Right renal cortex interstitium (tissue), 3 donors: ENCODE measurements around the gene RALGDS. TPM values are rescaled to one million over a fixed set of nuclear protein-coding genes. Genes with fewer than 3 reads are reported as not detected.
"Not testable (repeated sequence)": the region's sequence is repeated elsewhere in the genome, so short reads cannot be mapped to it uniquely, and the experiment has no call there.

Experiments
- DNase-seq, 3 donors: peaks; one replicate each; pipeline ENCODE4 v3.0.0-alpha.2; 2013; ENCODE audit warnings: low read depth in 3 of 3, low spot score in 2 of 3
- polyA plus RNA-seq, 3 donors: library from polyadenylated mRNA; unstranded; fragments of 120-200 nt; gene quantifications; one replicate each; pipeline ENCODE4 v1.2.1, GENCODE V29; 2013; ENCODE audit not compliant: insufficient read length in 3 of 3

The RALGDS gene
- polyA plus RNA-seq, result 10 to 100 TPM; 32.3 to 32.7 (median 32.5) TPM

DNA sequence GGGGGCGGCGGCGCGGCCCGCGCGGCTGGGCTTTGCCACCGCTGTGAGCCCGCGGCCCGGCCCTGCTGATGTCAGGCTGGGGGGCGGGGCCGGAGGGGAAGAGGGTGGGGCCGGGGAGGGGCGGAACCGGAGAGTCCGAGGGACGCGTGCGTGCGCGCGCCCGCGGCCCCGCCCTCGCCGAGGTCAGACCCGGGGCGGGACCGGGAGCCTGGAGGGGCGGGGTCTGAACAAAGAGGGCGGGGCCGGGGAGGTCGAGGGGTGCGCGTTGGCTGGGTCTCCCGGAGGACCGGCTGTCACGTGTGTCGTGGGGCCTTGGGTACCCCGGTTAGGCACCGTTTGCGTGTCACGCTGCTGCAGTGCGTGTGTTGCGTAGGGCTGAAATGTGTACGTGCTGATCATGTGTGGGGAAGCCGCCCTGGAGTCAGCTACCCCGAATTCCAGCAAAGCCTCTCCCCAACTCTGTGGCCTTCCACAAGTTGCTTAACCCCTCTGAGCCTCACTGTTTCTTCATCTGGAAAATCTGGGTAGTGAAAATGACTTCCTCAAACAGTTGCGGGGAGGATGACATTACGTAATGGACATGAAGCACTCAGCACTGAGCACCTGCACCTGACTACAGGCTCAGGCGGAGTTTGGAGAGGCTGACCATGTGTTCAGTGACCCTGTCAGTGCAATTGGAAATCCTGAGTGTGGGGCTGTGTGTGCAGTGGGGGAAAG, at the start of gene RALGDS:
RALGDS (minus strand) TSS at position 43 of the 717 bp plus-strand sequence. CDS start 86 bp downstream, outside the sequence.
- no peak for DNase-seq

DNA sequence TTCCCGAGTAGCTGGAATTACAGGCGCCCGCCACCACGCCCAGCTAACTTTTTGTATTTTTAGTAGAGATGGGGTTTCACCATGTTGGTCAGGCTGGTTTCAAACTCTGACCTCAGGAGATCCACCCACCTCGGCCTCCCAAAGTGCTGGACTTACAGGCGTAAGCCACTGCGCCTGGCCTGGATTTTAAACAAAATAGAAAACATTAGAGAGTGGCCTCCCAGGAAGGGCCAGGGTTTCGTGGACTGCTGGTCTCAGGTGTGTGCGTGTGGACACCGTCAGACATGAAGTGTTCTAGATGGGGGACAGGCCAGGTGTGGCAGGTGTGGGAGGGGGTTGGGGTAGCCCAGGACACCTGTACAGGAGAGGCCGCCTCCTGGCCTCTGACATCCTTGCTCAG, 49.7 kb upstream of the RALGDS start:
- DNase-seq, result no peak

DNA sequence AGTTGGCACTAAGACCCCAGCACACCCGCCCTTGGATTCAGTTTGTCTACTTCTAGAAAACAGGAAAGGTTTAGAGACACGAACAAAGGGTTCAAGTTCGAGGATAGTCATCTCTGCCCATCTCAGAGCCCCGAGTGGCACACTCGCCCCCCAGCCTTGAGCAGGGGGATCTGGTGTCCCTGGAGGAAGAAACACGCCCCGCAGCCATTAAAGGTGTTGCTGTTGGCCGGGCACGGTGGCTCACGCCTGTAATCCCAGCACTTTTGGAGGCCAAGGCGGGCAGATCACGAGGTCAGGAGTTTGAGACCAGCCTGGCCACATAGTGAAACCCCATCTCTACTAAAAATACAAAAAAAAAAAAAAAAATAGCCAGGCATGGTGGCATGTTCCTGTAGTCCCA, 48.6 kb upstream of the RALGDS start:
- DNase-seq, result not testable (repeated sequence)

DNA sequence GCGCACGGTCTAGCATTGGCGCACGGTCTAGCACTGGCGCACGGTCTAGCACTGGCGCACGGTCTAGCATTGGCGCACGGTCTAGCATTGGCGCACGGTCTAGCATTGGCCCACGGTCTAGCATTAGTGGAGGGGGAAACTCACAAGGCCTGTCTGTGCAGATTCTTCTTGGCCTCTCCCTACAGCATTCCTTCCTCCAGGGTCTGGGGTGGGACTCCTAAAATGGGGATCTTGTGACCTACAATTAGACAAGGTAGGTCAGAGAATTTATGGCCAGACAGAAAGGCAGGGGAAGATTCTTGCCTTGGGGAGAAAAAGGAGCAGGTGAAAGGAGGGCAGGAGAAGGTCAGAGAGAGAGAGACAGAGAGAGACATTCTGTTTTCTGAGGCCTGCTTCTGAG, 48.1 kb upstream of the RALGDS start:
- DNase-seq, result no peak

DNA sequence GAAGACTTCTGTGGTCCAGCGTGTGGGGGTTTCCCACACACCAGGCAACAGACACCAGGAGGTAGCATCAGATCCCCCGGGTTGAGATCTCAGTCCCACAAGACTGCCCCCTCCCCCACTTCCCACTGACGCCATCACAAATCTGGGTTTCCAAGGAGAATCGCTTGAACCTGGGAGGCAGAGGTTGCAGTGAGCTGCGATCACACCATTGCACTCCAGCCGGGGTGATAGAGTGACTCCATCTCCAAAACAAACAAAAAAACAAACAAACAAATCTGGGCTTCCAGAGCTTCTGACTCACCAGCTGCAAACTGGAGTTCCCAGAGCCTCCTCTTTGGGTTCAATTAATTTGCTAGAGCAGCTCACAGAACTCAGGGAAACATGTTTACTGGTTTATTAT, 47.4 kb upstream of the RALGDS start:
- no peak for DNase-seq

DNA sequence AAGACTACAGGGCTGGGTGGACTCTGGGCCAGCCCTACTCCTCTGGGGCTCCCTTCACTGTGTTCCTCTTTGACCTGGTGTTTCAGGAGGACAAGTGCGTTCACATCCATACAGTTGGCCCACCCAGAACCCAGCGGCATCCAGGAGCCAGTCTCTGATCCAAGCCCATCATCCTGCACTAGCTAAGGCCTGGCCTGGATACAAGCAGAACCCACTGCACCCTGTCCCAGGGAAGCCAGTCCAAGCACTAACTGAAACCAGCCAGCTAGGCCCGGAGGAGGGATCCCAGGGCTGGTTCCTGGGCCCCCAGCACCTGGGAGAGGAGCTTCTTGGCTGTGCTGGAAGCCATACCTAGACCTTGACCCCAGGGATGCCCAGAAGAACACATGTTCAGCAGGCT, 46.7 kb upstream of the RALGDS start:
- DNase-seq, result no peak

DNA sequence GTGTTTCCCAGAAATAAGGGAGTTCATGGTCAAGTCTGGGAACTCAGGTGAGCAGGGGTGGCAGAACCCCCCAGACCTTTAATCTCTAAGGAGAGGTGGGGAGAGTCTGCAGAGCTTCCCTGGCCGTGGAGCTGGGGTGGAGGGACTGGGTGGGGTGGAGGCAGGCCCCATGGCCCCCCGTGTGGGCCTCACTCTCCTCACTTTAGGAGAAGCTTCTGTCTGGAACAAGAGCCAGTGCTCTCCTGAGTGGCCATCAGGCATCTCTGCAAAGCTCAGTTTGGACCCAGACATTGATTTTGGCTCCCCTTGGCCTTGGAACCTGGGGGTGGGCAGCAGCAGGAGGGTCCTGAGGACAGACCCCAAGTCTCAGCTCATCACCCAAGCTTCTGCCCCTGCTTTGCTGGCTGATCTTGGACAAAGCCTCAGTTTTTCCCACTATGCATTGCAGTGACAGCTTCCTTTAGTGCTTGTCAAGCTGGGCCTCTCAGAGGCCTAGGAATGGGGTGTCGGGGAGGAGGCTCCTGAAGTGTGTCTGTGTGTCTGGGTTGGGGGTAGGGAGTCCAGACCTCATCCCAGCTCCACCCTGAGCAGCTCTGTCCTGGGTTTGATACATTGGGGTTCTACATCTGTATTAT, 46.2 kb upstream of the RALGDS start:
- no peak for DNase-seq

DNA sequence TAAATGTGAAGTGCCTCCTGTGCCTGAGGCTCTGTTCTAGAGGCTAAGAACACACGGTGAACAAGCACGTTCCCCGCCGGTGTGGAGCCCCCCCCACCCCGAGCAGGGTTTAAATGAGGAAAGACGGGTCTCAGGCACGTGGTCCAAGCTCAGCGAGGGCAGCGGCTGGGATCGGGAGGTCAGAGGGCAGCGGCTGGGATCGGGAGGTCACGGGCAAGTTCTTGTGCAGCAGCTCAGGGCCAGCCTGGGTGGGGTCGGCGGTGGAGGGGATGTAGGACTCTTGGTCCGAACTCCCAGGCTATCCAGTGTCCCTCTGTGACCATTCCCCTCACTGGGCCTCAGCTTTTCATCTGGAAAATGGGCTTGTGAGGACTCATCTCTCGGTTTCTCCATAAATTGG, 45.4 kb upstream of the RALGDS start:
- no peak for DNase-seq

DNA sequence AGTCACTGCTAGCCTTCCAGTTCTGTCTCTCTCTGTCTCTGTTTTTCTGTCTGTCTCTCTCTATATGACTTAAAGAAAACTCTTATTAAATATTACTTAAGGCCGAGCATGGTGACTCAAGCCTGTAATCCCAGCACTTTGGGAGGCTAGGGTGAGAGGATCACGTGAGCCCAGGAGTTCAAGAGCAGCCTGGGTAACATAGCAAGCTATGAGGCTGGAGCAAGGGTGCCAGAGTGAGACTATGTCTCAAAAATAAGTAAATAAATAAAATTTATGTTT, 44.4 kb upstream of the RALGDS start:
- DNase-seq, result no peak

DNA sequence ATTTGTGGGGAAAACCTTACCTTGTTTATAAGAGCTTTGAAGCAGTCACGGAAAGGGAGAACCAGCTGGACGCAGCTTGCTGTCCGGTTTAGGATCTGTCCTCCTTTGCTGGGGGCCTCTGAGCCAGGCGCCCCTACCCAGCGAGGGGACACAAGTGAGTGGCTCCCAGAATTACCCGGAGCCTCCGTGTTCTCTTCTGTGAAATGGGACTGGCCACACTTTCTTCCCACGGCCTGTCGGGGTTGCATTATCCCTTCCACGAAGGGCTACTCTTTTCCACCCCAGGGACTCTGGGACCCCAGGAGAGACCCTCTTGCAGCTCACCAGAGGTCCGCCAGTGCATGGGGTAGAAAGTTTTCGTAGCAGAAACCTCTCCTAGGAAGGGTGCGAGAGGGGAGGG, 43.2 kb upstream of the RALGDS start:
- no peak for DNase-seq

DNA sequence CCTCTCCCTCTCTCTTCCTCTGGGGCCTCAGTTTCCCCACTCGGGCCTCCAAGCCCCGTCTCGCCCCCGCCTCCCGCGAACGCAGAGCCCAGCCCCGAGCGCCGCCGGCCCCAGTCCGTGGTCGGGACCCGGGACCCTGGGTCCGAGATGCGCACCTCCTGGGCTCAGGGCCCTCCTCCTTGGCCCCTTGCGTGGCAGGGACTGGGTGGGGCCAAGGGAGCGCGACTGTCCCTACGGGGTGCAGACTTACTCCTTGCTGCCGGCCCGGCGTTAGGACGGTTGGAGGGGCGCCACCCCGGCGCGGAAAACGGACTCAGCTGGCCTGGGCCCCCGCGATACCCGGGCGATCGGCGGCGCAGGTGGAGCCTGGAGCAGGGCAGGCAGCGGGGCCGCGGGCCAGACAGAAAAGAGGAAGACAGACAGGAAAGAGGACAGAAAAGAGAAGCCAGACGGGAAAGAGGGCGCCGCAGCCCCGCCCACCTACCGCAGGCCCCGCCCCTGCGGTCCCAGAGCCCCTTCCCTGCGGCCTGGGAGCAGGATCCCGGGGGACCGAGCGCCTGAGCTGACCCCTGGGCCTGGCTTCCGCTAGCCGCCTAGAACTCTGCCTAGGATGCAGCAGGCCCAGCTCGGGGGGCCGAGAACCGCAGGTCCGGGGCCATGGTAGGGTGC, 42.6 kb upstream of the RALGDS start, which contains the start of gene GBGT1:
GBGT1 (minus strand) TSS at position 411 of the 669 bp plus-strand sequence. CDS start 1,502 bp downstream, outside the sequence.
- no peak for DNase-seq

DNA sequence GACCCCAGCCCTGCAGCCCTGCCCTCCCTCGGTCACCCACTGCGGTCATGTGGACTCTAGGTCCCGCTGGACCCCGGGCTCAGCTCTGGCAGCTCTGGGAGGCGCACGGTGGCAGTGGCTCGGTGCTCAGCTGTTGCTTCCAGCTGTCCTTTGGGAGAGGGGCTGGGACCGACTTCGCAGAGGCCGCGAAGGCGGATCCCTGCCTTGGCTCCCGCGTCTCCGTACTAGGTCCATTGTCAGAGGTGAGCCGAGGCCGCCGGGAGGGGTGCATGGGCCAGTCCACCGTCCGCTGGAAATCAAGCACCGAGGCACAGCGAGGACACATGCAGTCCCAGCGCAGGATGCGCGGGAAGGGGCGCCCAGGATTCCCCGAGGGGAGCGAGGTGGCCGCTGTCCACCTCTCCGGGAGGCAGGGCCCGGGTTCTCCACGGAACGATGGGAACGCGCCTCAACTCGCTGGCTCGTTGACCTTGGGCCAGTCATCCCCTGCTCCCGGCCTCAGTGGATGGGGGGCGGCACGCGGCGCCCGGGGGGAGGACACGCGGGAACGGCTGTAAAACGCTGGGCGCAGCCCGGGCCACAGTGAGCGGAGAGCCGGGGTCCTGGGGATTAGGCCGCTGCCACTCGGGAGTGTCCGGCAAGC, 41.9 kb upstream of the RALGDS start:
- no peak for DNase-seq

DNA sequence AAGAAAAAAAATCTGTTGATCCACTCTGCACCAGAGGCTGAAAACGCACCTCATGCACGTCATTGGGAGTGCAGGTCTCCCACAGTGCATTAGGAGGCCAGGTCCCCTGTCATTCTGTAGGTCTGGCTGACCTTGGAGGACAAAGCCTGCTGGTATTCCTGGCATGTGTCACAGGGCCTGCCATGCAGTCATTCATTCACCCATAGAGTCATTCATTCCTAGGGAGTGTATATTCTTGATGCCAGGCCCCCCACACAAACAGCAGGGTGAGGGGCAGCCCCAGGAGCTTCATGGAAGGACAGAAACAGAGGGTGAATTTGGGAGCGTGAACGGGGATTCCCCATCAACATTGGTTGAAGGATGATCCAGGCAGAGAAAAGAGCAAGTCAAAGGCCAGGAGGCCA, 40.5 kb upstream of the RALGDS start:
- DNase-seq, result no peak

DNA sequence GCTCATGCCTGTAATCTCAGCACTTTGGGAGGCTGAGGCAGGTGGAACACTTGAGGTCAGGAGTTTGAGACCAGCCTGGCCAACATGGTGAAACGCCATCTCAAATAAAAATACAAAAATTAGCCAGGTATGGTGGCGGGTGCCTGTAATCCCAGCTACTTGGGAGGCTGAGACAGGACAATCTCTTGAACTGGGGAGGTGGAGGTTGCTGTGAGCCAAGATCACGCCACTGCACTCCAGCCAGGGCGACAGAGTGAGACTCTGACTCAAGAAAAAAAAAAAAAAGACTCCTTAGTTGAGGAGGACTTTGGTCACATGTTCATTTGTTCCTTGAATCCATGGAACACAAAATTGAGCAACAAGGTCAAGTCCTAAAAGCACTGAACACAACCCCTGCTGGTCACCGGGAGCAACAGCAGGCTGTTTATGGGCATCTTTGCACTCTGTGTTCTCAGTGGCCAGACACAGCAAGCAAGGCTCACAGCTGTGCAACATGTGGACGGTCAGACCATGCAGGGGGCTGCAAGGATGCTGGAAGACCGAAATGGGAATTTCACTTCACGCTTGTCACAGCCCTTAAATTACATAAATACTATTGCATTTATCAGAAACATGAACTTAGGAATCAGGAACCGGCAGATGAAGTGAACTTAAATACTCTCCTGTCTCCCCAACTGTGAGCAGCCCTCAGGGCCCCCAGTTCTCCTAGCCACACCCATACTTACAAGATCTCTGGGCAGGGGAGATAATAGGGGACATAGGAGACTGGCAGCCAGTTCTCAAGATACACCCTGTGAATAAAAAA, 39.9 kb upstream of the RALGDS start:
- DNase-seq, result no peak

DNA sequence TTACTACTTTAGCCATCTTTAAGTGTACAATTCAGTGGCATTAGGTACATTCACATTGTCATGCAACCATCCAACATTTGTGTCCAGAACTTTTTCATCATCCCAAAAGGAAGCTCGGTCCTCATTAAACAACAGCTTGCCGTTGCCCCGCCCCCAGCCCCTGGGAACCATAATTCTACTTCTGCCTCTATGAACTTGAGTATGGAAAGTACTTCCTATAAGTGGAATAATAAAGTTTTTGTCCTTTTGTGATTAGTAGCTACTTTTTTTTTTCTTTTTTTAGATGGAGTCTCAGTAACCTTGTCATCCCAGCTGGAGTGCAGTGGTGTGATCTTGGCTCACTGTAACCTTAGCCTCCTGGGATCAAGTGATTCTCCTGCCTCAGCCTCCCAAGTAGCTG, 37.7 kb upstream of the RALGDS start:
- DNase-seq, result no peak

DNA sequence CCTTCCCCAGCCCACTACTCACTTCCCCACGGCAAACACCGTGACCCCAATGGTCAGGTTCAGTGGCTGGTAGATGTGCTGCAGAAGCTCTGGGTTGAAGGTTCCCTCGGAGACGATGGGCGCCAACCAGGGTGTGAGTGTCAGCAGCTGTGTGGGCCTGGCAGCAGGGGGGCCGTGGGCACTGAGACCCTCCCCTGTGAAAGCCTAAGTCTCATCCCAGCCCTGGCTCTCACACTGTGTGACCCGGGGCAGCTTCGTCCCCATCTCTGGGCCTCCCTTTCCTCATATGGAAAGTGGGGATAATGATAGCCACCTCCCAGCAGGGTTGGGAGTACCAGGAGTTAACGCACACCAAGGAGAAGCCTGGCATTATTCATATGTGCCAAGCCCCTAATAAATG, 34.1 kb upstream of the RALGDS start:
- no peak for DNase-seq

DNA sequence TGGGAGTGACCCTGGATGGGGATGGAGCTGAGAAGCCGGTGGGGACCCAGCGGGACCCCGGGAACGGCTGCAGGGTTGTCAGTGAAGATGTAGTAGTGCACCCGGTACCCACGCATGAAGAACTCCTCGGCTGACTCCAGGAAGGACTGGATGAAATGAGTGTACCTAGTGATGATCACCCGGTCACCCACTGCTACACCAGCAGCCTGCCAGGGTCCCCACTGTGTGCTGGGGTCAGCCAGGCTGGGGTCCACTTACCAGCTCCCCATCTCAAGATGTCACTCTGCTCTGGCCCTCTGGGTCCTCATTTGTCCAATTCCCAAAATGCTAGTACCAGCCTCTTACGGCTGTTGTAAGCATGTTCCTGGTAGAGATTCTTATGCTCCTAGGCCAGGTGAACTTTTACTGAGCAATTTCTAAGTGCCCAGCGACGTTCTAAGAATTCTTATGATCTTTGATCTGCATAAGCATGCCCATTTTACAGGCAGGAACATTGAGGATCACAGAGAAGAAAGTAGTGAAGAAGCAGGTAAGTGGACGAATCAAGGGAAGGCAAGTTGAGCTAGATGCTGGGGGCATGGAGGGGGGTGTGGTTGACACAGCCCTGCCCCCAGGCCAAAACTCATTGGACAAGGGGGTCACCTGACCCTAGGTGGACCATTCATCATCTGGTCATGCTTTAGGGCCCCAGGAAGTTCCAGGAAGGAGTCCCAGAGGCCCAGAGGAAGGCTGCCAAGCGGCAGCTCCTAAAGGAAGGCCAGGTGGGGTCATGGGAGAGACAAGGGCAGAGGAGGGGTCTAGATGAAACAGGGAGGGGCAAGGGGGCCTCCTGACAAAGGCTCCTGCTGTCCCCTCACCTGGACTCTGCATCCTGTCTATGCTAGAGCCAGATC, 33.3 kb upstream of the RALGDS start:
- DNase-seq, result no peak

DNA sequence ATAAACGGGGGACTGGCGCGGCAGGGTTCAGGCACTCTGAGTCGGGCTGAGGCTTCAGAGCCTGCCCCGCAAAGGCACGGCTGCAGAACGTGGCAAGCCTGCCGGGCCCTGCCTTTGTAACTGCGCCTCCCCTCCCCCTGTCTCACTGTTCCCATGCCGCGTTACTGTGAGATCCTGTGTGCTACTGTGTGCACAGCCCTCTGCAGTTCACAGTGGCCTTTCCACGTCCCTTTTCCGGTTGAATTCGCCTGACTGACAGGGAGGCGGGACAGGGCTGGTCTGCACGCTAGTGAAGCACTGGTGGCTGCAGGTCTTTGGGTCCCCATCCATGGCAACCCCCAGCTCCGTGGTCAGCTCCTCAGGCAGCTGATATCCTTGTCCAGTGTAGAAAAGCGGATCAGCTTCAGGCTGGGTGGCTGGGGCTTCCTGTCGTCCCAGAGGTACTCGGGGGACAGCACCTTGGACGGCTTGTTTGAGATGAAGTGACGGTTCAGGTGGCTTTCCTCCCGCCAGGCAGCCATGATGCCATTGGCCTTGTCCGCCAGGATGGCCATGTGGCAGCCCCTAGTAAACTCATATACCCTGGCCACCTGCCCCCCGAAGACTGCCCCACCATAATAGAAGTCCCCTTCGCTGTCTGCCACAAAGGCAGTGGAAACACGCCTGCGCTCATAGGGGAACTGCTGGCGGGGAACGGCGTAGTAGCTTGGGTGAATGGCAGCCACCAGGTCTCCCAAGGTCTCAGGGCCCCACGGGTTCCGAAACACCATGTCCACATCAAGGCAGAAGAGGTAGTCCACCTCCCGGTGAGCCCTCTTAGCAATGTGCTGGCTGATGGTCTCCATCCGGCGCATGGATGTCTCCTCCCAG, 32.4 kb upstream of the RALGDS start:
- no peak for DNase-seq
